Transverse colon (tissue), 4 donors: ENCODE measurements around the gene HOXB13.

Experiments
- EP300 ChIP-seq: sonication (generic); formaldehyde crosslinking; IDR thresholded peaks from one replicate; pipeline ENCODE4 v1.6.1; 2017; ENCODE audit warnings: antibody characterized with exemption, low read depth
- POLR2A ChIP-seq: fragments of 450-650 bp; IDR thresholded peaks from one replicate; pipeline ENCODE4 v1.6.1; 2016; ENCODE audit warnings: antibody characterized with exemption, mild to moderate bottlenecking, moderate library complexity
- POLR2AphosphoS5 ChIP-seq, 3 donors: sonication (generic); formaldehyde crosslinking; IDR thresholded peaks; one replicate each; pipeline ENCODE4 v1.6.1; 2016; ENCODE audit warnings: antibody characterized with exemption in 3 of 3
- TF ChIP-seq, protein P1 (sequence below), 5 experiments: fragments of 200-600 bp in 3 of 5; fragments of 450-650 bp in 2 of 5; sonication (generic) in 3 of 5; IDR thresholded peaks; 1 replicate in 2 of 5; 2 replicates in 3 of 5; pipeline ENCODE4 v1.5.1; 2016 to 2017; ENCODE audit warnings: antibody characterized with exemption in 5 of 5, inconsistent platforms in 3 of 5, mild to moderate bottlenecking in 2 of 5, moderate library complexity in 1 of 5

DNA sequence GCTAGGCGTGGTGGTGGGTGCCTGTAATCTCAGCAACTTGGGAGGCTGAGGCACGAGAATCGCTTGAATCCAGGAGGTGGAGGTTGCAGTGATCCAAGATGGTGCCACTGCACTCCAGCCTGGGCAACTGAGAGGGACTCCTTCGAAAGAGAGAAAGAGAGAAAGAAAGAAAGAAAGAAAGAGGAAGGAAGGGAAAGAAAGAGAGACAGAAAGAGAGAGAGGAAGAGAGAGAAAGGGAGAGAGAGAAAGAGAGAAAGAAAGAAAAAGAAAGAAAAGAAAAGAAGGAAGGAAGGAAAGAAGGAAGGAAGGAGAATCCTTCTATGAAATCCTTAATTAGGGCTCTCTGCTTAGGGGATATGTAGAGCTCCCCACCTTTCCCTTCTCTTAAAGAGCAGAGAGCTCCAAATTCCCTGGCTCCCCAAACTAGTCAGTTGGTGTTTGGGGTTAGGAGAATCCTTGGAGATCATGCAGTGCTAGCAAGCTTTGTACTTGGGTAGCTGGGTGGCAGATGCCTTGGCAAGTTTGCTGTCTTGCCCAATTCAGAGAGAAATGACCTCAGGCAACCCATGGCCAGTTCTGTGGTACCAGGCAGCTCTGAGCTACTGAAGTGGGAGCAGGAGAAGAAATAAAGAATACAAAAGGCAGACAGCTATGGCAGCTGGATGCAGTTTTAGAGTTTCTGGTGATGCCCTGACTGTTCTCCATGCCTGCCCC lies 8.9 kb upstream of the HOXB13 start:
- TF ChIP-seq, protein P1, sequence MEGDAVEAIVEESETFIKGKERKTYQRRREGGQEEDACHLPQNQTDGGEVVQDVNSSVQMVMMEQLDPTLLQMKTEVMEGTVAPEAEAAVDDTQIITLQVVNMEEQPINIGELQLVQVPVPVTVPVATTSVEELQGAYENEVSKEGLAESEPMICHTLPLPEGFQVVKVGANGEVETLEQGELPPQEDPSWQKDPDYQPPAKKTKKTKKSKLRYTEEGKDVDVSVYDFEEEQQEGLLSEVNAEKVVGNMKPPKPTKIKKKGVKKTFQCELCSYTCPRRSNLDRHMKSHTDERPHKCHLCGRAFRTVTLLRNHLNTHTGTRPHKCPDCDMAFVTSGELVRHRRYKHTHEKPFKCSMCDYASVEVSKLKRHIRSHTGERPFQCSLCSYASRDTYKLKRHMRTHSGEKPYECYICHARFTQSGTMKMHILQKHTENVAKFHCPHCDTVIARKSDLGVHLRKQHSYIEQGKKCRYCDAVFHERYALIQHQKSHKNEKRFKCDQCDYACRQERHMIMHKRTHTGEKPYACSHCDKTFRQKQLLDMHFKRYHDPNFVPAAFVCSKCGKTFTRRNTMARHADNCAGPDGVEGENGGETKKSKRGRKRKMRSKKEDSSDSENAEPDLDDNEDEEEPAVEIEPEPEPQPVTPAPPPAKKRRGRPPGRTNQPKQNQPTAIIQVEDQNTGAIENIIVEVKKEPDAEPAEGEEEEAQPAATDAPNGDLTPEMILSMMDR (IDR thresholded peaks at IDR 0.05) = no peak
- TF ChIP-seq POLR2A (no peak), POLR2AphosphoS5 (IDR thresholded peaks at IDR 0.05) (no peak), EP300 (no peak)
